IPS-15b (cell line): ENCODE measurements around the gene INPP4B.

Experiments
- H3K27me3 ChIP-seq: one replicate; pipeline ENCODE4 v1.6.1; 2013; ENCODE audit warnings: low read length; ENCODE audit not compliant: control insufficient read depth, insufficient read depth
- H3K36me3 ChIP-seq: one replicate; pipeline ENCODE4 v1.6.1; 2013; ENCODE audit warnings: low read length; ENCODE audit not compliant: control insufficient read depth, insufficient read depth
- H3K4me1 ChIP-seq: one replicate; pipeline ENCODE4 v1.6.1; 2013; ENCODE audit warnings: mild to moderate bottlenecking, low read length; ENCODE audit not compliant: control insufficient read depth, insufficient read depth
- H3K4me3 ChIP-seq: one replicate; pipeline ENCODE4 v1.5.1; 2013; ENCODE audit warnings: low read depth, low read length
- H3K9ac ChIP-seq: one replicate; pipeline ENCODE4 v1.6.1; 2013; ENCODE audit warnings: low read depth, mild to moderate bottlenecking, low read length
- H3K9me3 ChIP-seq: one replicate; pipeline ENCODE4 v1.6.1; 2013; ENCODE audit warnings: mild to moderate bottlenecking, low read length; ENCODE audit not compliant: control insufficient read depth, insufficient read depth

Gene INPP4B

GRCh38 chr4:142203505-142203904 is 642.6 kb downstream of the INPP4B start:
- Histone ChIP-seq H3K9me3 (no peaks in the 10 kb centered on the region), H3K9ac (no peak overlapping the region), H3K27me3 (no peaks in the 10 kb centered on the region), H3K36me3 (no peaks in the 10 kb centered on the region), H3K4me1 (no peaks in the 10 kb centered on the region), H3K4me3 (no peak overlapping the region)

DNA sequence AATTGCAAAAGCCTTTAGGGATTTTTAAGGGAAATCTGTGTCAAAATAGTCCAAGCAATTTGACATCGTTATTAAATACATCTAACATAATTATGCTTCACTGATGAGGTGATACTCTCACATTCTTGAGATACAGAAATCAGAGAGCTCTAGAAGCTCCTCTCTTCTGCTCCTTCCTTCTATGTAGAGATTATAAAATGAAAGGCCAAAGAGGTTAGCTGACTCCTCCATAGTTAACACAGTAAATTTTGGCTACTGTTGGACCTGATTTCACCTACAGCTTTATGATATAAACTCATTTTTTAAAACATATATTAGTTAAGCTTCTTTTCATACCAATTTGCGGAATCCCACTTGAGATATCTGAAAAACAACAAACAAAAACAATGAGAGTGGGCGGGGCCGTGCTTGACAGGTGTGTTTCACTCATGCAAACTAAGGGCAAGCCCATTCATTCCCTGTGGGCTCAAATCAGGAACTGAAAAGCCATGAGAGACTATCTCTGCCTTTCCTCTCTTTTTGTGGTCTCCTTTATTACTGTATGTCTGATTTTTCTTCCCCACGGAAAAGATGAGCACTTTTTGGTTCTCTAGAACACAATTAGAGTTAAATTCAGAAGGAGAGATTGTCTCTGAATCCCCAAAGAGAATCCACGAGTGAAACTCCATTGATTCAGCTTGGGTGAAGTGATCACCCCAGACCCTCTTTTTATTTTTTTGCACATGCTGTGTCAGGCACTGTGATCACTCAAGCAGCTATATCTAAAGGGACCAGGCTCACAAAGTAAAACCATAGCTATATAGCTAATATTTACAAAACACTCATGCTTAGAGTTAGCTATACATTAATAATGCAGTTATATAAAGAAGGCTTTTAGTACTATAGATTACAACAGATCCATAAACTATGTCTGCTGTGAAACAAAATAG is 643.4 kb downstream of the INPP4B start:
- H3K27me3 ChIP-seq = no peaks in the 10 kb centered on the region
- H3K36me3 ChIP-seq = no peaks in the 10 kb centered on the region
- H3K4me3 ChIP-seq = no peak overlapping the region
- no peak overlapping the region for H3K9ac ChIP-seq
- H3K9me3 ChIP-seq = no peaks in the 10 kb centered on the region
- no peaks in the 10 kb centered on the region for H3K4me1 ChIP-seq

- no peak overlapping the region for H3K9ac ChIP-seq
- no peak overlapping the region for H3K4me3 ChIP-seq
- H3K9me3 ChIP-seq = no peaks in the 10 kb centered on the region
- H3K4me1 ChIP-seq = no peaks in the 10 kb centered on the region
- no peaks in the 10 kb centered on the region for H3K27me3 ChIP-seq
- H3K36me3 ChIP-seq = no peaks in the 10 kb centered on the region
Measured at GRCh38 chr4:142201041-142201440, 645.1 kb downstream of the INPP4B start.

DNA sequence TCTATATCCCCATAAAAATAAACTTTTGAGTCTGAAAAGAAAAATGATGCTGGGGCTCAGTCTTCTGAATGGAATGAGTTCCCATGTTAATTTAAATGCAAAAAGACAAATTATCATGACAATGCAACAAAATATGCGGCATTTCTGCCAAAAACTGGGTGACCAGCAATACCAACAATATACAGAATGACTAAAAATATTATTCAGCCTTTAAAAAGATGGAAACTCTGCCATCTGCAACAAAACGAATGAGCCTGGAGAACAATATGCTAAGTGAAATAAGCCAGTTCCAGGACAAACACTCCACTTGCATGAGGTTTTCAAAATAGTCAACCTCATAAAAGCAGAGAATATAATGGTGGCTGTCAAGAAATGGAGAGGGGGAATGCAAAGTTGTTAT is 651.2 kb downstream of the INPP4B start:
- Histone ChIP-seq H3K36me3 (no peaks in the 10 kb centered on the region), H3K9ac (no peak overlapping the region), H3K4me1 (peaks cover 8% of the 10 kb centered on the region), H3K4me3 (no peak overlapping the region), H3K9me3 (no peaks in the 10 kb centered on the region), H3K27me3 (no peaks in the 10 kb centered on the region)

DNA sequence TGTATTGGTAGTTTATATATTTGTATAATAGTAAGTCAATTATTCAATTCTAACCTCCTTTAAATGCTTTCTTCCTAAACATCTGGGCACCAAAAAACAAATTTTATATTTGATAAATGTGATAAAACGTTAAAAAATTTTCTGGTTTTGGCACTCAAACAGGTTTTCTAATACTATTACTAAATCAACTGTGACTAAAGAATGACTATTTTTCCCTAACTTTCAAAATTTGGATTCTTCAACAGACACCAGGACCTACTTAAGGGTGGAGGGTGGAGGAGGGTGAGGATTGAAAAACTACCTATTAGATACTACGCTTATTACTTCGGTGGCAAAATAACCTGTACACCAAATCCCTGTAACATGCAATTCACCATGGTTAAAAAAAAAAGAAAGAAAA is 654.2 kb downstream of the INPP4B start:
- Histone ChIP-seq H3K36me3 (no peaks in the 10 kb centered on the region), H3K9ac (no peak overlapping the region), H3K27me3 (no peaks in the 10 kb centered on the region), H3K4me1 (peaks cover 8% of the 10 kb centered on the region), H3K4me3 (no peak overlapping the region), H3K9me3 (no peaks in the 10 kb centered on the region)

DNA sequence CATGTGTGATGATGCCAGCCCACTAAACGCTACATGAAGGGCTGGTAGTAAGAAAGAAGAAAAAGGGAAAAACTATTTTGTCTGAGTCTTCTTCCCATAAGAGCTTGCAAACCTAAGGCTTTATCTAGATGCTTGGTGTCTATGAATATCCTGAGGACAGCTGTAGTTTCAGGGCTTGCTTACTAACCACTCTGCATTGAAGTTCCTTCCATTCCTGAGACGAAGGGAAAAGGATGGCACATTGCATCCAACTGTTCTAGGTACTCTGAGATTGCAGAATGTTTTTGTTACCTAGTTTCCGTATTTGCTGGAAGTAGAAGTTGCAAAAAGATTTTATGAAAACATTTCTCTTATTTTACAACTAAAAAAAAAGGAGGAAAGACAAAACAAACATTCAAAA is 665.1 kb downstream of the INPP4B start:
- no peaks in the 10 kb centered on the region for H3K27me3 ChIP-seq
- no peaks in the 10 kb centered on the region for H3K4me1 ChIP-seq
- H3K9me3 ChIP-seq = no peaks in the 10 kb centered on the region
- H3K4me3 ChIP-seq = no peak overlapping the region
- H3K36me3 ChIP-seq = no peaks in the 10 kb centered on the region
- no peak overlapping the region for H3K9ac ChIP-seq

DNA sequence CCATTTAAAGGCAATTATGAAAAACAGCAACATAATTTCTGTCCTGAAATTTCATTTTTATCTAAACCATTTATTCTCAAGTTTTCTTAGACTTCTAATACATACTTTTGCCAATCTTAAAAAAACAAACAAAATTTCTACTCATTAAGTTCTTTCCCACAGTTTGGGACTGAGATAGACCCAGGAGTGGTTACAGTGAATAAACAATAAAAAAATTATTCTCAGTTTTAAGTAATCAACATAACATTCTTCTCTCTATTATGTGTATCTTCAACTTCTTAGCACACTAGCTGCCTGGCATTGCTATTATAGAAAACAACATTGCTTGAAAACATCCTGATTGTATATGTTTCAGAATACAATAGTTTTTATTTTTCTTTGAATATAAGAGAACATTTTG is 676.9 kb downstream of the INPP4B start:
- H3K36me3 ChIP-seq = no peaks in the 10 kb centered on the region

DNA sequence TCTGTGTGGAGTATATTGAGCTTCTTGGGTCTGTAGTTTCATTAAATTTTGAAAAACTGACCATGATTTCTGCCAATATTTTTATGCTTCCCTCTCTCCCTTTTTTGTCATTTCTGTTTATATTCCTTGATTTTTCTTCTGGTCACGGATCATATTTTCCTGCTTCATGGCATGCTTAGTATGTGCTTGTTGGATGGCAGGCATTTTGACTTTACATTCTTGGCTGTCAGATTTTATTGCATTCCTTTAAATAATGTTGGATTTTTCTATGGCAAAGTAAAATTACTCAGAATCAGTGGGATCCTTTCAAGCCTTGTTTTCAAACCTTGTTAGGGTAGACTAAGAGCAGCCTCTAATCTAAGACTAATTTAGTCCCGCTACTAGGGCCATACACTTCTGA is 677.9 kb downstream of the INPP4B start:
- H3K9me3 ChIP-seq = no peaks in the 10 kb centered on the region
- no peaks in the 10 kb centered on the region for H3K27me3 ChIP-seq
- no peaks in the 10 kb centered on the region for H3K4me1 ChIP-seq
- no peak overlapping the region for H3K4me3 ChIP-seq
- H3K36me3 ChIP-seq = no peaks in the 10 kb centered on the region
- H3K9ac ChIP-seq = no peak overlapping the region

More for the DNA sequence above, 676.9 kb downstream of the INPP4B start:
- Histone ChIP-seq H3K4me3 (no peak overlapping the region), H3K9me3 (no peaks in the 10 kb centered on the region), H3K4me1 (no peaks in the 10 kb centered on the region), H3K27me3 (no peaks in the 10 kb centered on the region), H3K9ac (no peak overlapping the region)

GRCh38 chr4:142164767-142165500 is 681.2 kb downstream of the INPP4B start:
- no peak overlapping the region for H3K4me3 ChIP-seq
- no peak overlapping the region for H3K9ac ChIP-seq
- no peaks in the 10 kb centered on the region for H3K27me3 ChIP-seq
- no peaks in the 10 kb centered on the region for H3K36me3 ChIP-seq
- no peaks in the 10 kb centered on the region for H3K4me1 ChIP-seq
- H3K9me3 ChIP-seq = no peaks in the 10 kb centered on the region

GRCh38 chr4:142161086-142161485 is 685.0 kb downstream of the INPP4B start:
- no peaks in the 10 kb centered on the region for H3K4me1 ChIP-seq
- H3K9me3 ChIP-seq = no peaks in the 10 kb centered on the region
- no peak overlapping the region for H3K9ac ChIP-seq
- H3K36me3 ChIP-seq = no peaks in the 10 kb centered on the region
- H3K27me3 ChIP-seq = no peaks in the 10 kb centered on the region
- H3K4me3 ChIP-seq = no peak overlapping the region

DNA sequence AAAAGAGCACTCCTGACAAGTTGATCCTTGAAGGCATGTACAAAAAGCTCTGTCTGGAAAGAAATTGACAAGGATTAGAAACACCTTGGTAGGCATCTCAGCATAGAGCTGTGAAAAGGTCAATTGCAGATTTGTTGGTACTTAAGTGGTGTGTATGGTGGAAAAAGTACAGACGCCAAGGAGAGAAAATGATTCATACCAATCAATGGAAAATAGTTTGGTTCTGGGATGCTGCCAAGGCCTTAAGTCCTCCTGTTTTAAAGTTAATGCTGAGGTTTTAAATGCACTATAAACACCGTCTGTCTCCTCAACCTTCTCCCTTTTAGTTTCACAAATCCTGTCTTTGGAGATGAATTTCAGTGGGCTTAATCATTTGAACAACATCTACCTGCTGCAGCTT is 685.6 kb downstream of the INPP4B start:
- H3K36me3 ChIP-seq = no peaks in the 10 kb centered on the region
- H3K4me3 ChIP-seq = no peak overlapping the region
- H3K4me1 ChIP-seq = no peaks in the 10 kb centered on the region
- no peaks in the 10 kb centered on the region for H3K27me3 ChIP-seq
- H3K9me3 ChIP-seq = no peaks in the 10 kb centered on the region
- H3K9ac ChIP-seq = no peak overlapping the region

- H3K36me3 ChIP-seq = no peaks in the 10 kb centered on the region
- no peak overlapping the region for H3K4me3 ChIP-seq
- no peak overlapping the region for H3K9ac ChIP-seq
- H3K27me3 ChIP-seq = no peaks in the 10 kb centered on the region
- no peaks in the 10 kb centered on the region for H3K9me3 ChIP-seq
- H3K4me1 ChIP-seq = no peaks in the 10 kb centered on the region
Measured at GRCh38 chr4:142158980-142159379, 687.1 kb downstream of the INPP4B start.
